ENCODE measurements around the gene TACC2. TPM values are rescaled to one million over a fixed set of nuclear protein-coding genes. Genes with fewer than 3 reads are reported as not detected.

The TACC2 gene
- total RNA-seq, 1 donor from 2014 or later: not detected

GRCh38 chr10:122135251-122136025 is 146.5 kb downstream of the TACC2 start:
- Mint-ChIP-seq H3K36me3 (ENCODE audit: low read depth) (no peaks in the 10 kb centered on the region), H3K27me3 (ENCODE audit: low read depth) (peaks cover 2% of the 10 kb centered on the region), H3K27ac (no peak overlapping the region), H3K4me3 (ENCODE audit: low read depth) (no peak overlapping the region), H3K9me3 (no peaks in the 10 kb centered on the region), H3K4me1 (ENCODE audit: low read depth) (no peaks in the 10 kb centered on the region)
- intact Hi-C loops (cut with micrococcal nuclease): no loop called here
- no peak for DNase-seq (ENCODE audit: low spot score)

- no peaks in the 10 kb centered on the region for H3K4me1 Mint-ChIP-seq (ENCODE audit: low read depth)
- no peaks in the 10 kb centered on the region for H3K36me3 Mint-ChIP-seq (ENCODE audit: low read depth)
- no peaks in the 10 kb centered on the region for H3K9me3 Mint-ChIP-seq
- DNase-seq (ENCODE audit: low spot score): no peak
- no peak overlapping the region for H3K4me3 Mint-ChIP-seq (ENCODE audit: low read depth)
- no peak overlapping the region for H3K27ac Mint-ChIP-seq
- intact Hi-C loops (cut with micrococcal nuclease): no loop called here
- no peaks in the 10 kb centered on the region for H3K27me3 Mint-ChIP-seq (ENCODE audit: low read depth)
Measured at GRCh38 chr10:122138831-122139625, 150.1 kb downstream of the TACC2 start.

GRCh38 chr10:122139627-122140170 is 150.7 kb downstream of the TACC2 start:
- intact Hi-C loops (cut with micrococcal nuclease): no loop called here
- Mint-ChIP-seq H3K9me3 (no peaks in the 10 kb centered on the region), H3K27me3 (ENCODE audit: low read depth) (no peaks in the 10 kb centered on the region), H3K4me3 (ENCODE audit: low read depth) (no peak overlapping the region), H3K36me3 (ENCODE audit: low read depth) (no peaks in the 10 kb centered on the region), H3K27ac (no peak overlapping the region), H3K4me1 (ENCODE audit: low read depth) (no peaks in the 10 kb centered on the region)
- no peak for DNase-seq (ENCODE audit: low spot score)

GRCh38 chr10:122140461-122140902 is 151.5 kb downstream of the TACC2 start:
- intact Hi-C loops (cut with micrococcal nuclease): no loop called here
- no peak for DNase-seq (ENCODE audit: low spot score)
- Mint-ChIP-seq H3K4me1 (ENCODE audit: low read depth) (no peaks in the 10 kb centered on the region), H3K9me3 (peaks cover 5% of the 10 kb centered on the region), H3K27me3 (ENCODE audit: low read depth) (no peaks in the 10 kb centered on the region), H3K36me3 (ENCODE audit: low read depth) (no peaks in the 10 kb centered on the region), H3K4me3 (ENCODE audit: low read depth) (no peak overlapping the region), H3K27ac (no peak overlapping the region)

- DNase-seq (ENCODE audit: low spot score): no peak
- no peak overlapping the region for H3K4me3 Mint-ChIP-seq (ENCODE audit: low read depth)
- no peaks in the 10 kb centered on the region for H3K27me3 Mint-ChIP-seq (ENCODE audit: low read depth)
- H3K36me3 Mint-ChIP-seq (ENCODE audit: low read depth): no peaks in the 10 kb centered on the region
- intact Hi-C loops (cut with micrococcal nuclease): no loop called here
- H3K4me1 Mint-ChIP-seq (ENCODE audit: low read depth): no peaks in the 10 kb centered on the region
- H3K9me3 Mint-ChIP-seq: peaks cover 5% of the 10 kb centered on the region
- no peak overlapping the region for H3K27ac Mint-ChIP-seq
Measured at GRCh38 chr10:122140941-122141623, 152.1 kb downstream of the TACC2 start.

GRCh38 chr10:122141821-122142640 is 153.1 kb downstream of the TACC2 start:
- no peaks in the 10 kb centered on the region for H3K4me1 Mint-ChIP-seq (ENCODE audit: low read depth)
- H3K27ac Mint-ChIP-seq: no peak overlapping the region
- no peaks in the 10 kb centered on the region for H3K27me3 Mint-ChIP-seq (ENCODE audit: low read depth)

GRCh38 chr10:122142641-122143237 is 153.8 kb downstream of the TACC2 start:
- peaks cover 5% of the 10 kb centered on the region for H3K9me3 Mint-ChIP-seq
- no peaks in the 10 kb centered on the region for H3K4me1 Mint-ChIP-seq (ENCODE audit: low read depth)
- DNase-seq (ENCODE audit: low spot score): no peak
- H3K4me3 Mint-ChIP-seq (ENCODE audit: low read depth): no peak overlapping the region
- H3K36me3 Mint-ChIP-seq (ENCODE audit: low read depth): no peaks in the 10 kb centered on the region
- H3K27me3 Mint-ChIP-seq (ENCODE audit: low read depth): no peaks in the 10 kb centered on the region
- H3K27ac Mint-ChIP-seq: no peak overlapping the region
- intact Hi-C loops (cut with micrococcal nuclease): no loop called here

More at GRCh38 chr10:122141821-122142640, 153.1 kb downstream of the TACC2 start:
- H3K4me3 Mint-ChIP-seq (ENCODE audit: low read depth): no peak overlapping the region
- H3K9me3 Mint-ChIP-seq: peaks cover 5% of the 10 kb centered on the region
- intact Hi-C loops (cut with micrococcal nuclease): no loop called here
- DNase-seq (ENCODE audit: low spot score): no peak
- H3K36me3 Mint-ChIP-seq (ENCODE audit: low read depth): no peaks in the 10 kb centered on the region

- H3K9me3 Mint-ChIP-seq: peaks cover 5% of the 10 kb centered on the region
- no peak overlapping the region for H3K4me3 Mint-ChIP-seq (ENCODE audit: low read depth)
- no peak for DNase-seq (ENCODE audit: low spot score)
- H3K27ac Mint-ChIP-seq: no peak overlapping the region
- no peaks in the 10 kb centered on the region for H3K36me3 Mint-ChIP-seq (ENCODE audit: low read depth)
- intact Hi-C loops (cut with micrococcal nuclease): no loop called here
- no peaks in the 10 kb centered on the region for H3K27me3 Mint-ChIP-seq (ENCODE audit: low read depth)
- no peaks in the 10 kb centered on the region for H3K4me1 Mint-ChIP-seq (ENCODE audit: low read depth)
Measured at GRCh38 chr10:122143238-122143841, 154.4 kb downstream of the TACC2 start.

- H3K36me3 Mint-ChIP-seq (ENCODE audit: low read depth): no peaks in the 10 kb centered on the region
- no peak overlapping the region for H3K4me3 Mint-ChIP-seq (ENCODE audit: low read depth)
- peaks cover 5% of the 10 kb centered on the region for H3K9me3 Mint-ChIP-seq
- H3K27ac Mint-ChIP-seq: no peak overlapping the region
- H3K4me1 Mint-ChIP-seq (ENCODE audit: low read depth): no peaks in the 10 kb centered on the region
- H3K27me3 Mint-ChIP-seq (ENCODE audit: low read depth): no peaks in the 10 kb centered on the region
- intact Hi-C loops (cut with micrococcal nuclease): no loop called here
- no peak for DNase-seq (ENCODE audit: low spot score)
Measured at GRCh38 chr10:122144199-122144598, 155.2 kb downstream of the TACC2 start.

- no peak overlapping the region for H3K27ac Mint-ChIP-seq
- no peak for DNase-seq (ENCODE audit: low spot score)
- no peaks in the 10 kb centered on the region for H3K4me1 Mint-ChIP-seq (ENCODE audit: low read depth)
- intact Hi-C loops (cut with micrococcal nuclease): no loop called here
- peaks cover 5% of the 10 kb centered on the region for H3K9me3 Mint-ChIP-seq
- H3K27me3 Mint-ChIP-seq (ENCODE audit: low read depth): no peaks in the 10 kb centered on the region
- no peaks in the 10 kb centered on the region for H3K36me3 Mint-ChIP-seq (ENCODE audit: low read depth)
- no peak overlapping the region for H3K4me3 Mint-ChIP-seq (ENCODE audit: low read depth)
Measured at GRCh38 chr10:122145113-122145512, 156.2 kb downstream of the TACC2 start.

- Mint-ChIP-seq H3K4me3 (ENCODE audit: low read depth) (no peak overlapping the region), H3K9me3 (peaks cover 5% of the 10 kb centered on the region), H3K36me3 (ENCODE audit: low read depth) (no peaks in the 10 kb centered on the region), H3K4me1 (ENCODE audit: low read depth) (no peaks in the 10 kb centered on the region), H3K27me3 (ENCODE audit: low read depth) (no peaks in the 10 kb centered on the region), H3K27ac (no peak overlapping the region)
- no peak for DNase-seq (ENCODE audit: low spot score)
- intact Hi-C loops (cut with micrococcal nuclease): no loop called here
Measured at GRCh38 chr10:122147663-122148062, 158.7 kb downstream of the TACC2 start.
